A673 (cell line): ENCODE results near the gene RANGRF. TPM values are rescaled to one million over a fixed set of nuclear protein-coding genes. Genes with fewer than 3 reads are reported as not detected.

Experiments used
- BruUV-seq: library from RNA; stranded (reverse); fragments of 400-500 nt; replicated peaks from 2 replicates; lab custom pipeline; 2021; lab: Mats Ljungman, UMichigan
- CTCF ChIA-PET: fragments of 300-600 bp; sonication (Branson Sonifier 250); formaldehyde crosslinking; loops from one replicate; lab custom pipeline; 2022; ENCODE audit warnings: antibody characterized with exemption; lab: Charles Lee
- POLR2A ChIA-PET: fragments of 300-600 bp; sonication (Branson Sonifier 250); formaldehyde crosslinking; loops from one replicate; lab custom pipeline; 2022; ENCODE audit warnings: antibody characterized with exemption; ENCODE audit not compliant: low non-redundant PET; lab: Charles Lee
- DNase-seq: peaks from one replicate; pipeline ENCODE4 v3.0.0-alpha.2; 2015; ENCODE audit warnings: low spot score
- H3K27ac ChIP-seq: fragments of 200-600 bp; sonication (generic); 2 replicates; pipeline ENCODE4 v1.5.1; 2016; ENCODE audit warnings: mixed run types, low read depth, mild to moderate bottlenecking, mixed read lengths, antibody characterized with exemption, low read length; ENCODE audit not compliant: poor library complexity, severe bottlenecking
- H3K27me3 ChIP-seq: fragments of 200-600 bp; sonication (generic); replicated peaks from 2 replicates; pipeline ENCODE4 v1.6.1; 2017; ENCODE audit warnings: mixed run types, low read depth, mild to moderate bottlenecking, mixed read lengths, antibody characterized with exemption, low read length; ENCODE audit not compliant: insufficient read depth, poor library complexity
- H3K36me3 ChIP-seq: fragments of 200-600 bp; sonication (generic); 2 replicates; pipeline ENCODE4 v1.6.1; 2016; ENCODE audit warnings: mixed run types, mild to moderate bottlenecking, mixed read lengths, antibody characterized with exemption, low read length; ENCODE audit not compliant: insufficient read depth, poor library complexity, severe bottlenecking
- H3K4me1 ChIP-seq: fragments of 200-600 bp; sonication (generic); 2 replicates; pipeline ENCODE4 v1.6.1; 2017; ENCODE audit warnings: mixed run types, mild to moderate bottlenecking, mixed read lengths, antibody characterized with exemption, low read length; ENCODE audit not compliant: insufficient read depth, poor library complexity, severe bottlenecking
- H3K4me3 ChIP-seq: fragments of 200-600 bp; sonication (generic); 2 replicates; pipeline ENCODE4 v1.5.1; 2016; ENCODE audit warnings: low read depth, mixed run types, mild to moderate bottlenecking, mixed read lengths, low read length; ENCODE audit not compliant: poor library complexity, severe bottlenecking
- H3K9me3 ChIP-seq: fragments of 200-600 bp; sonication (generic); 2 replicates; pipeline ENCODE4 v1.6.1; 2016; ENCODE audit warnings: mixed run types, low read depth, mild to moderate bottlenecking, mixed read lengths, antibody characterized with exemption, low read length; ENCODE audit not compliant: poor library complexity, severe bottlenecking
- CTCF ChIP-seq: fragments of 300-800, 200-600 bp; sonication (generic); conservative IDR thresholded peaks from 2 replicates; pipeline ENCODE4 v1.5.1; 2017; ENCODE audit warnings: low read depth, mild to moderate bottlenecking, antibody characterized with exemption, low read length, moderate library complexity, mixed read lengths
- EZH2 ChIP-seq: fragments of 200-600 bp; sonication (generic); IDR thresholded peaks from 2 replicates; pipeline ENCODE4 v1.6.1; 2017; ENCODE audit warnings: borderline replicate concordance, low read depth, mild to moderate bottlenecking, mixed read lengths, antibody characterized with exemption, low read length; ENCODE audit not compliant: poor library complexity, severe bottlenecking
- intact Hi-C: fragments of 100-400 bp; cut with micrococcal nuclease; formaldehyde crosslinking; loops from one replicate; pipeline ENCODE4 v1.10.0; 2022; ENCODE audit not compliant: unreplicated experiment
- total RNA-seq: library from RNA; stranded (reverse); gene quantifications from 2 replicates; pipeline ENCODE4 v1.2.3, GENCODE V29; 2021

The RANGRF gene
- total RNA-seq, 1 experiment from 2014 or later = 26.8 TPM

DNA sequence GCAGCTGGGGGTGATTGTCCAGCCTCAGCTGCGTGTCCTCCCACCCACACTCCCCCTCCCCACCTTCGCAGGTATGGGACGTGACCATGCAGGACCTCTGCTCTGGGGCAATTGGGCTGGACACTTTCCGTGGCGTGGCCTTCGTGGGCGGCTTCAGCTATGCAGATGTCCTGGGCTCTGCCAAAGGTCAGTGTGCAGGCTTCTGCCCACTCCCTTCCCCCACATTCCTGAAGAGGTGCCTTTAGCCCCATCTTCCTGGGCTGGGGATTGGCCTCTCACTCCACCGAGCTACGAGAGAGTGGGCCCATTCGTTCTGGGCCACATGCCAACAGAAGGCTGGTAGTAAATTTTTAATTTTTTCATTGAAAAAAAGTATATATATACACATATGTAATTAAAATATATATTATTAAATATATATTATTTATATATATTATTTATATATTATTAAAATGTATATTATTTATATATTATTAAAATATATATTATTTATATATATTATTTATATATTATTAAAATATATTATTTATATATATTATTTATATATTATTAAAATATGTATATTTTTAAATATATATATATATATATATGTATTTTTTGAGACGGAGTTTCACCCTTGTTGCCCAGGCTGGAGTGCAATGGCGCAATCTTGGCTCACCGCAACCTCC, 20.9 kb upstream of the RANGRF start:
- no peak for DNase-seq
- Histone ChIP-seq H3K27ac (no peak overlapping the region), H3K27me3 (no peaks in the 10 kb centered on the region), H3K9me3 (no peaks in the 10 kb centered on the region), H3K4me3 (no peak overlapping the region), H3K4me1 (no peaks in the 10 kb centered on the region), H3K36me3 (peaks cover 64% of the 10 kb centered on the region)
- CTCF ChIA-PET = no interaction called here
- POLR2A ChIA-PET = no interaction called here
- intact Hi-C loops = no loop called here
- no peak for TF ChIP-seq EZH2
- TF ChIP-seq CTCF = no peak
- BruUV-seq = no TSS peak

GRCh38 chr17:8268550-8269298, 19.7 kb upstream of the RANGRF start:
- Histone ChIP-seq H3K27me3 (no peaks in the 10 kb centered on the region), H3K27ac (no peak overlapping the region), H3K4me3 (no peak overlapping the region), H3K36me3 (peaks cover 53% of the 10 kb centered on the region), H3K9me3 (no peaks in the 10 kb centered on the region), H3K4me1 (no peaks in the 10 kb centered on the region)
- ChIA-PET POLR2A (no interaction called here), CTCF (no interaction called here)
- BruUV-seq = no TSS peak
- intact Hi-C loops = no loop called here
- DNase-seq = no peak
- TF ChIP-seq EZH2 (no peak), CTCF (no peak)

- no TSS peak for BruUV-seq
- CTCF ChIA-PET = interaction anchor here (0.7 kb wide), 1 partner anchor 544 kb away, joined by 5 read pairs; no protein-coding TSS in a partner anchor
- intact Hi-C loops = no loop called here
Observed at GRCh38 chr17:8272421-8272820, 16.0 kb upstream of the RANGRF start.

More at GRCh38 chr17:8272421-8272820, 16.0 kb upstream of the RANGRF start:
- no peaks in the 10 kb centered on the region for H3K4me1 ChIP-seq
- H3K9me3 ChIP-seq = no peaks in the 10 kb centered on the region
- TF ChIP-seq EZH2 (no peak), CTCF (no peak)
- no peak overlapping the region for H3K4me3 ChIP-seq
- H3K27me3 ChIP-seq = no peaks in the 10 kb centered on the region
- DNase-seq = no peak
- H3K36me3 ChIP-seq = peaks cover 21% of the 10 kb centered on the region
- no peak overlapping the region for H3K27ac ChIP-seq
- POLR2A ChIA-PET = no interaction called here
